Activated B cell treated with CpG ODN at 0.5 μM for 24 hours (primary cell): ENCODE results near the gene BCDIN3D. TPM values are rescaled to one million over a fixed set of nuclear protein-coding genes. Genes with fewer than 3 reads are reported as not detected.
"Not testable (repeated sequence)": the region's sequence is repeated elsewhere in the genome, so short reads cannot be mapped to it uniquely, and the experiment has no call there.

ENCODE experiments used
- ATAC-seq: fragments of 200-7000 bp; cut with Tn5 transposase; one replicate; pipeline ENCODE4 v1.10.0; 2021; ENCODE audit warnings: low read depth, mild to moderate bottlenecking, moderate library complexity
- CTCF ChIA-PET: fragments of 350-600 bp; sonication (Branson Sonifier 250); formaldehyde crosslinking; loops from one replicate; lab custom pipeline; 2021; ENCODE audit warnings: antibody characterized with exemption; lab: Charles Lee
- POLR2A ChIA-PET: fragments of 350-600 bp; sonication (Branson Sonifier 250); formaldehyde crosslinking; loops from one replicate; lab custom pipeline; 2021; ENCODE audit warnings: antibody characterized with exemption; lab: Charles Lee
- DNase-seq: peaks from one replicate; pipeline ENCODE4 v3.0.0; 2022
- H3K27ac Mint-ChIP-seq: one replicate; pipeline ENCODE4 v1.8.0; 2020; ENCODE audit warnings: mixed read lengths
- H3K27me3 Mint-ChIP-seq: one replicate; pipeline ENCODE4 v1.8.0; 2021; ENCODE audit warnings: mixed read lengths
- H3K36me3 Mint-ChIP-seq: one replicate; pipeline ENCODE4 v1.8.0; 2021; ENCODE audit warnings: low read depth, mixed read lengths
- H3K4me1 Mint-ChIP-seq: one replicate; pipeline ENCODE4 v1.8.0; 2021; ENCODE audit warnings: mixed read lengths
- H3K4me3 Mint-ChIP-seq: one replicate; pipeline ENCODE4 v1.8.0; 2020; ENCODE audit warnings: mild to moderate bottlenecking, mixed read lengths
- H3K9me3 Mint-ChIP-seq: one replicate; pipeline ENCODE4 v1.8.0; 2020; ENCODE audit warnings: mixed read lengths
- CTCF ChIP-seq: fragments of 200-600 bp; IDR thresholded peaks from one replicate; pipeline ENCODE4 v1.8.0; 2022; ENCODE audit warnings: antibody characterized with exemption, mild to moderate bottlenecking
- intact Hi-C: fragments of 100-400 bp; cut with micrococcal nuclease; formaldehyde crosslinking; loops from one replicate; pipeline ENCODE4 v1.15.1; 2024
- total RNA-seq: library from RNA; stranded (reverse); gene quantifications from 2 replicates; pipeline ENCODE4 v1.2.3, GENCODE V29; 2022

The BCDIN3D gene
- total RNA-seq, 1 donor from 2014 or later = 12.0 TPM

GRCh38 chr12:49881415-49882247 is 38.7 kb upstream of the BCDIN3D start:
- TF ChIP-seq CTCF = no peak
- CTCF ChIA-PET = no interaction called here
- ATAC-seq (no peak), DNase-seq (no peak)
- Mint-ChIP-seq H3K4me1 (no peaks in the 10 kb centered on the region), H3K27me3 (peaks cover 13% of the 10 kb centered on the region), H3K36me3 (no peaks in the 10 kb centered on the region), H3K4me3 (no peak overlapping the region), H3K9me3 (peaks cover 2% of the 10 kb centered on the region), H3K27ac (no peak overlapping the region)
- intact Hi-C loops = no loop called here
- POLR2A ChIA-PET = interaction anchor here (0.6 kb wide), 1 partner anchor 113 kb away, joined by 3 read pairs; no protein-coding TSS in a partner anchor

GRCh38 chr12:49880756-49881414 is 38.0 kb upstream of the BCDIN3D start:
- Mint-ChIP-seq H3K4me3 (no peak overlapping the region), H3K27ac (no peak overlapping the region), H3K9me3 (peaks cover 2% of the 10 kb centered on the region), H3K36me3 (no peaks in the 10 kb centered on the region), H3K27me3 (peaks cover 11% of the 10 kb centered on the region), H3K4me1 (no peaks in the 10 kb centered on the region)
- no peak for DNase-seq
- POLR2A ChIA-PET = no interaction called here
- TF ChIP-seq CTCF = no peak
- CTCF ChIA-PET = no interaction called here
- no peak for ATAC-seq
- intact Hi-C loops = no loop called here

GRCh38 chr12:49879065-49879464 is 36.2 kb upstream of the BCDIN3D start:
- DNase-seq, H3K36me3 Mint-ChIP-seq, POLR2A ChIA-PET, H3K4me1 Mint-ChIP-seq, H3K4me3 Mint-ChIP-seq, CTCF ChIA-PET, H3K9me3 Mint-ChIP-seq, H3K27me3 Mint-ChIP-seq, ATAC-seq, intact Hi-C loops, H3K27ac Mint-ChIP-seq: not testable (repeated sequence)

GRCh38 chr12:49878021-49878420 is 35.1 kb upstream of the BCDIN3D start:
- no peaks in the 10 kb centered on the region for H3K36me3 Mint-ChIP-seq
- CTCF ChIA-PET = no interaction called here
- no peak for TF ChIP-seq CTCF
- intact Hi-C loops = no loop called here
- peaks cover 2% of the 10 kb centered on the region for H3K9me3 Mint-ChIP-seq
- H3K27ac Mint-ChIP-seq = no peak overlapping the region
- DNase-seq = no peak
- H3K27me3 Mint-ChIP-seq = peaks cover 8% of the 10 kb centered on the region
- H3K4me3 Mint-ChIP-seq = no peak overlapping the region
- H3K4me1 Mint-ChIP-seq = no peaks in the 10 kb centered on the region
- POLR2A ChIA-PET = no interaction called here
- no peak for ATAC-seq

GRCh38 chr12:49877066-49877465 is 34.2 kb upstream of the BCDIN3D start:
- intact Hi-C loops = no loop called here
- H3K9me3 Mint-ChIP-seq = peaks cover 2% of the 10 kb centered on the region
- CTCF ChIA-PET = no interaction called here
- ATAC-seq = no peak
- DNase-seq = no peak
- no peak for TF ChIP-seq CTCF
- POLR2A ChIA-PET = no interaction called here
- no peak overlapping the region for H3K27ac Mint-ChIP-seq
- peaks cover 8% of the 10 kb centered on the region for H3K27me3 Mint-ChIP-seq
- H3K4me1 Mint-ChIP-seq = no peaks in the 10 kb centered on the region
- H3K36me3 Mint-ChIP-seq = no peaks in the 10 kb centered on the region
- no peak overlapping the region for H3K4me3 Mint-ChIP-seq
